GM23338 (cell line): ENCODE data around the gene ERBB4. TPM values are rescaled to one million over a fixed set of nuclear protein-coding genes. Genes with fewer than 3 reads are reported as not detected.

Experiments used
- ATAC-seq: fragments of 200-7000 bp; cut with Tn5 transposase; 3 replicates; pipeline ENCODE4 v1.9.1; 2020
- DNase-seq: peaks from one replicate; pipeline ENCODE4 v3.0.0-alpha.2; 2015; ENCODE audit warnings: low spot score
- H2AFZ ChIP-seq: fragments of 200-600 bp; sonication (generic); 2 replicates; pipeline ENCODE4 v1.8.0; 2016; ENCODE audit warnings: antibody characterized with exemption, mild to moderate bottlenecking, moderate library complexity
- H3F3A ChIP-seq: fragments of 200-600 bp; sonication (generic); replicated peaks from 2 replicates; pipeline ENCODE4 v1.8.0; 2017; ENCODE audit warnings: antibody characterized with exemption, mixed run types, low read depth
- H3K27ac ChIP-seq: fragments of 200-600 bp; sonication (generic); 2 replicates; pipeline ENCODE4 v1.6.1; 2016; ENCODE audit warnings: low read depth
- H3K27me3 ChIP-seq: fragments of 200-600 bp; sonication (generic); 2 replicates; pipeline ENCODE4 v1.8.0; 2016; ENCODE audit warnings: mild to moderate bottlenecking, mixed run types, moderate library complexity; ENCODE audit not compliant: insufficient read depth
- H3K36me3 ChIP-seq: fragments of 200-600 bp; sonication (generic); 2 replicates; pipeline ENCODE4 v1.8.0; 2016; ENCODE audit warnings: mild to moderate bottlenecking; ENCODE audit not compliant: insufficient read depth
- H3K4me1 ChIP-seq: fragments of 200-600 bp; sonication (generic); 2 replicates; pipeline ENCODE4 v1.8.0; 2016; ENCODE audit warnings: mild to moderate bottlenecking, moderate library complexity; ENCODE audit not compliant: insufficient read depth
- H3K4me2 ChIP-seq: fragments of 200-600 bp; sonication (generic); 2 replicates; pipeline ENCODE4 v1.7.1; 2017; ENCODE audit warnings: mixed run types
- H3K4me3 ChIP-seq: fragments of 200-600 bp; sonication (generic); 2 replicates; pipeline ENCODE4 v1.6.1; 2016; ENCODE audit warnings: mixed run types
- H3K79me2 ChIP-seq: fragments of 200-600 bp; sonication (generic); replicated peaks from 2 replicates; pipeline ENCODE4 v1.8.0; 2017; ENCODE audit warnings: mild to moderate bottlenecking; ENCODE audit not compliant: insufficient read depth
- H3K9me2 ChIP-seq: fragments of 200-600 bp; sonication (generic); 2 replicates; pipeline ENCODE4 v1.8.0; 2017; ENCODE audit not compliant: insufficient read depth
- H4K20me1 ChIP-seq: fragments of 200-600 bp; sonication (generic); replicated peaks from 2 replicates; pipeline ENCODE4 v1.8.0; 2017; ENCODE audit warnings: mild to moderate bottlenecking; ENCODE audit not compliant: insufficient read depth
- H3K27ac Mint-ChIP-seq: 2 replicates; pipeline ENCODE4 v1.8.0; 2020; ENCODE audit warnings: inconsistent platforms, mild to moderate bottlenecking, moderate library complexity, mixed read lengths
- H3K27me3 Mint-ChIP-seq: 3 replicates; pipeline ENCODE4 v1.8.0; 2022; ENCODE audit warnings: low read depth, mild to moderate bottlenecking, moderate library complexity, mixed read lengths, inconsistent platforms; ENCODE audit not compliant: insufficient read depth, poor library complexity
- H3K36me3 Mint-ChIP-seq: 3 replicates; pipeline ENCODE4 v1.8.0; 2021; ENCODE audit warnings: low read depth, mild to moderate bottlenecking, inconsistent platforms, moderate library complexity, mixed read lengths
- H3K4me1 Mint-ChIP-seq: 3 replicates; pipeline ENCODE4 v1.8.0; 2020; ENCODE audit warnings: mild to moderate bottlenecking, inconsistent platforms, mixed read lengths
- H3K4me3 Mint-ChIP-seq: 3 replicates; pipeline ENCODE4 v1.8.0; 2021; ENCODE audit warnings: moderate library complexity, mild to moderate bottlenecking, inconsistent platforms, mixed read lengths
- H3K9me3 Mint-ChIP-seq: 3 replicates; pipeline ENCODE4 v1.8.0; 2020; ENCODE audit warnings: moderate library complexity, mild to moderate bottlenecking, inconsistent platforms, mixed read lengths
- CREB1 ChIP-seq: fragments of 250-450 bp; sonication (Bioruptor Pico); IDR thresholded peaks from 2 replicates; pipeline ENCODE4 v1.5.0; 2020; ENCODE audit warnings: low read depth, mild to moderate bottlenecking, moderate library complexity
- EZH2 ChIP-seq: fragments of 200-600 bp; sonication (generic); IDR thresholded peaks from one replicate; pipeline ENCODE4 v1.8.0; 2017; ENCODE audit warnings: antibody characterized with exemption, mild to moderate bottlenecking, low read depth; ENCODE audit not compliant: unreplicated experiment
- EZH2phosphoT487 ChIP-seq: fragments of 200-600 bp; sonication (generic); IDR thresholded peaks from one replicate; pipeline ENCODE4 v1.8.1; 2018; ENCODE audit warnings: antibody characterized with exemption; ENCODE audit not compliant: unreplicated experiment
- JUNB ChIP-seq: IDR thresholded peaks from one replicate; pipeline ENCODE4 v1.6.1; 2016; ENCODE audit warnings: antibody characterized with exemption; ENCODE audit not compliant: unreplicated experiment
- NANOG ChIP-seq: IDR thresholded peaks from 2 replicates; pipeline ENCODE4 v1.6.1; 2016; ENCODE audit warnings: antibody characterized with exemption, borderline replicate concordance
- POLR2AphosphoS5 ChIP-seq: IDR thresholded peaks from 2 replicates; pipeline ENCODE4 v1.6.1; 2016; ENCODE audit warnings: antibody characterized with exemption, low read depth
- STAT1 ChIP-seq: IDR thresholded peaks from one replicate; pipeline ENCODE4 v1.6.1; 2016; ENCODE audit warnings: antibody characterized with exemption; ENCODE audit not compliant: unreplicated experiment
- ZNF114 ChIP-seq: fragments of 250-450 bp; sonication (Bioruptor Pico); IDR thresholded peaks from 2 replicates; pipeline ENCODE4 v1.5.0; 2020; ENCODE audit warnings: mild to moderate bottlenecking, moderate library complexity
- ZNF331 ChIP-seq: fragments of 250-450 bp; sonication (Bioruptor Pico); IDR thresholded peaks from 2 replicates; pipeline ENCODE4 v1.5.0; 2020; ENCODE audit warnings: low read depth, mild to moderate bottlenecking, moderate library complexity
- polyA plus RNA-seq: library from polyadenylated mRNA; unstranded; fragments of >200 nt; fragmentation: Nextera tagmentation; extraction: Ambion mirVana; gene quantifications from 2 replicates; pipeline ENCODE4 v1.2.1, GENCODE V29; 2016
- total RNA-seq: library from RNA; depleted of rRNA; stranded (reverse); fragments of >200 nt; shearing (Covaris generic); gene quantifications from 2 replicates; pipeline ENCODE4 v1.2.3, GENCODE V29; 2014
- TF ChIP-seq, protein P1 (sequence below): IDR thresholded peaks from one replicate; pipeline ENCODE4 v1.6.1; 2018; ENCODE audit warnings: antibody characterized with exemption; ENCODE audit not compliant: unreplicated experiment
- TF ChIP-seq, protein P2 (sequence below): IDR thresholded peaks from 2 replicates; pipeline ENCODE4 v1.6.1; 2016; ENCODE audit warnings: antibody characterized with exemption
- TF ChIP-seq, protein P3 (sequence below), 2 experiments: fragments of 200-600 bp in 1 of 2; sonication (generic) in 1 of 2; conservative IDR thresholded peaks; 2 replicates each; pipeline versions ENCODE4 v1.5.1 to v1.6.1; 2016 to 2017; ENCODE audit warnings: antibody characterized with exemption in 2 of 2, low read depth in 2 of 2, mild to moderate bottlenecking in 2 of 2, moderate library complexity in 1 of 2
- TF ChIP-seq, protein P4 (sequence below): fragments of 250-450 bp; sonication (Bioruptor Pico); IDR thresholded peaks from 2 replicates; pipeline ENCODE4 v1.5.0; 2020; ENCODE audit warnings: mild to moderate bottlenecking, moderate library complexity

Gene ERBB4
- total and polyA plus RNA-seq, 2 experiments from 2014 or later = 0.73 to 1.1 TPM

DNA sequence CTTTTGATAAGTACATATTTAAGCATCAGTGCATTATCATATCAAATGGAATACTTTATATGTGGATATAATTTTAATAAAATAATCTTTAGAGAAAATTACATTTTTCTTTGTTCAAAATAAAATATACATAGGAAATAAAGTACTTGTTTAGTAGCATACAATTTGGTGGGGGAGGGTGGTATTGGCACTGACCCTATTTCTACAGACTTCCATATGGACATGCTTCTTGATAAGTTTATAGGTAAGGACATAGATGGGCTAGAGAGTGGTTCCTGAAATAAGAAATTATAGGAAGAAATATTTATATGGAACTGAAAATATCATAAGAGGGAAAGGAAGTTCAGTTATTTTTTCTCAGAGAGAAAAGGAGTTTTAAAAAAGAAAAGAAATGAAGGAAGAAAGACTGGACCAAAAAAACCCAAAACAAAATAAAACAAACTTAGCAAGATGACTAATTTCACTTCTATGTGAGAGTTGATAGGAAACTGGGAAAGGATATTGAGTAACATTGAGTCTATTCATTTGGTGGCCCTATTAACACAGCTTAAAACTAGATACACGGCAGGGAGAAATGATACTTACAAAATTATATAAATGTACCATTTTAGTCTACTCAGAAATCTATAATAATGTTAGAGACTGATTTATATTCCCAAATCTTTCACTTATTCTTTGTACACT lies 505.9 kb downstream of the ERBB4 start:
- Histone ChIP-seq H3K4me3 (no peak overlapping the region), H3K27me3 (no peaks in the 10 kb centered on the region), H3K79me2 (no peaks in the 10 kb centered on the region), H3K27ac (no peak overlapping the region), H3K36me3 (no peaks in the 10 kb centered on the region), H3K9me2 (no peaks in the 10 kb centered on the region), H3K4me1 (no peaks in the 10 kb centered on the region), H4K20me1 (no peaks in the 10 kb centered on the region), H3F3A (no peaks in the 10 kb centered on the region), H2AFZ (no peak overlapping the region), H3K4me2 (no peak overlapping the region)
- no peaks in the 10 kb centered on the region for H3K9me3 Mint-ChIP-seq
- peaks cover 7% of the 10 kb centered on the region; the same call in 2 of the 3 replicates for H3K4me1 Mint-ChIP-seq
- H3K27me3 Mint-ChIP-seq = no peaks in the 10 kb centered on the region
- no peak overlapping the region for H3K27ac Mint-ChIP-seq
- ATAC-seq (no peak), DNase-seq (no peak)
- H3K4me3 Mint-ChIP-seq = no peak overlapping the region
- TF ChIP-seq, protein P1, sequence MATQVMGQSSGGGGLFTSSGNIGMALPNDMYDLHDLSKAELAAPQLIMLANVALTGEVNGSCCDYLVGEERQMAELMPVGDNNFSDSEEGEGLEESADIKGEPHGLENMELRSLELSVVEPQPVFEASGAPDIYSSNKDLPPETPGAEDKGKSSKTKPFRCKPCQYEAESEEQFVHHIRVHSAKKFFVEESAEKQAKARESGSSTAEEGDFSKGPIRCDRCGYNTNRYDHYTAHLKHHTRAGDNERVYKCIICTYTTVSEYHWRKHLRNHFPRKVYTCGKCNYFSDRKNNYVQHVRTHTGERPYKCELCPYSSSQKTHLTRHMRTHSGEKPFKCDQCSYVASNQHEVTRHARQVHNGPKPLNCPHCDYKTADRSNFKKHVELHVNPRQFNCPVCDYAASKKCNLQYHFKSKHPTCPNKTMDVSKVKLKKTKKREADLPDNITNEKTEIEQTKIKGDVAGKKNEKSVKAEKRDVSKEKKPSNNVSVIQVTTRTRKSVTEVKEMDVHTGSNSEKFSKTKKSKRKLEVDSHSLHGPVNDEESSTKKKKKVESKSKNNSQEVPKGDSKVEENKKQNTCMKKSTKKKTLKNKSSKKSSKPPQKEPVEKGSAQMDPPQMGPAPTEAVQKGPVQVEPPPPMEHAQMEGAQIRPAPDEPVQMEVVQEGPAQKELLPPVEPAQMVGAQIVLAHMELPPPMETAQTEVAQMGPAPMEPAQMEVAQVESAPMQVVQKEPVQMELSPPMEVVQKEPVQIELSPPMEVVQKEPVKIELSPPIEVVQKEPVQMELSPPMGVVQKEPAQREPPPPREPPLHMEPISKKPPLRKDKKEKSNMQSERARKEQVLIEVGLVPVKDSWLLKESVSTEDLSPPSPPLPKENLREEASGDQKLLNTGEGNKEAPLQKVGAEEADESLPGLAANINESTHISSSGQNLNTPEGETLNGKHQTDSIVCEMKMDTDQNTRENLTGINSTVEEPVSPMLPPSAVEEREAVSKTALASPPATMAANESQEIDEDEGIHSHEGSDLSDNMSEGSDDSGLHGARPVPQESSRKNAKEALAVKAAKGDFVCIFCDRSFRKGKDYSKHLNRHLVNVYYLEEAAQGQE = no peak
- no peak for TF ChIP-seq ZNF114 (CRISPR knock-in tag)
- no peak for TF ChIP-seq JUNB
- TF ChIP-seq POLR2AphosphoS5 = no peak
- no peak for TF ChIP-seq ZNF331 (CRISPR knock-in tag)
- TF ChIP-seq, protein P2, sequence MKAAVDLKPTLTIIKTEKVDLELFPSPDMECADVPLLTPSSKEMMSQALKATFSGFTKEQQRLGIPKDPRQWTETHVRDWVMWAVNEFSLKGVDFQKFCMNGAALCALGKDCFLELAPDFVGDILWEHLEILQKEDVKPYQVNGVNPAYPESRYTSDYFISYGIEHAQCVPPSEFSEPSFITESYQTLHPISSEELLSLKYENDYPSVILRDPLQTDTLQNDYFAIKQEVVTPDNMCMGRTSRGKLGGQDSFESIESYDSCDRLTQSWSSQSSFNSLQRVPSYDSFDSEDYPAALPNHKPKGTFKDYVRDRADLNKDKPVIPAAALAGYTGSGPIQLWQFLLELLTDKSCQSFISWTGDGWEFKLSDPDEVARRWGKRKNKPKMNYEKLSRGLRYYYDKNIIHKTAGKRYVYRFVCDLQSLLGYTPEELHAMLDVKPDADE = no peak
- TF ChIP-seq STAT1 = no peak
- TF ChIP-seq, protein P3, sequence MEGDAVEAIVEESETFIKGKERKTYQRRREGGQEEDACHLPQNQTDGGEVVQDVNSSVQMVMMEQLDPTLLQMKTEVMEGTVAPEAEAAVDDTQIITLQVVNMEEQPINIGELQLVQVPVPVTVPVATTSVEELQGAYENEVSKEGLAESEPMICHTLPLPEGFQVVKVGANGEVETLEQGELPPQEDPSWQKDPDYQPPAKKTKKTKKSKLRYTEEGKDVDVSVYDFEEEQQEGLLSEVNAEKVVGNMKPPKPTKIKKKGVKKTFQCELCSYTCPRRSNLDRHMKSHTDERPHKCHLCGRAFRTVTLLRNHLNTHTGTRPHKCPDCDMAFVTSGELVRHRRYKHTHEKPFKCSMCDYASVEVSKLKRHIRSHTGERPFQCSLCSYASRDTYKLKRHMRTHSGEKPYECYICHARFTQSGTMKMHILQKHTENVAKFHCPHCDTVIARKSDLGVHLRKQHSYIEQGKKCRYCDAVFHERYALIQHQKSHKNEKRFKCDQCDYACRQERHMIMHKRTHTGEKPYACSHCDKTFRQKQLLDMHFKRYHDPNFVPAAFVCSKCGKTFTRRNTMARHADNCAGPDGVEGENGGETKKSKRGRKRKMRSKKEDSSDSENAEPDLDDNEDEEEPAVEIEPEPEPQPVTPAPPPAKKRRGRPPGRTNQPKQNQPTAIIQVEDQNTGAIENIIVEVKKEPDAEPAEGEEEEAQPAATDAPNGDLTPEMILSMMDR (conservative IDR thresholded peaks at IDR 0.05; ENCODE audit: low read depth in 2 of 2) = no peak
- TF ChIP-seq NANOG = no peak
- TF ChIP-seq EZH2phosphoT487 = no peak
- TF ChIP-seq, protein P4, sequence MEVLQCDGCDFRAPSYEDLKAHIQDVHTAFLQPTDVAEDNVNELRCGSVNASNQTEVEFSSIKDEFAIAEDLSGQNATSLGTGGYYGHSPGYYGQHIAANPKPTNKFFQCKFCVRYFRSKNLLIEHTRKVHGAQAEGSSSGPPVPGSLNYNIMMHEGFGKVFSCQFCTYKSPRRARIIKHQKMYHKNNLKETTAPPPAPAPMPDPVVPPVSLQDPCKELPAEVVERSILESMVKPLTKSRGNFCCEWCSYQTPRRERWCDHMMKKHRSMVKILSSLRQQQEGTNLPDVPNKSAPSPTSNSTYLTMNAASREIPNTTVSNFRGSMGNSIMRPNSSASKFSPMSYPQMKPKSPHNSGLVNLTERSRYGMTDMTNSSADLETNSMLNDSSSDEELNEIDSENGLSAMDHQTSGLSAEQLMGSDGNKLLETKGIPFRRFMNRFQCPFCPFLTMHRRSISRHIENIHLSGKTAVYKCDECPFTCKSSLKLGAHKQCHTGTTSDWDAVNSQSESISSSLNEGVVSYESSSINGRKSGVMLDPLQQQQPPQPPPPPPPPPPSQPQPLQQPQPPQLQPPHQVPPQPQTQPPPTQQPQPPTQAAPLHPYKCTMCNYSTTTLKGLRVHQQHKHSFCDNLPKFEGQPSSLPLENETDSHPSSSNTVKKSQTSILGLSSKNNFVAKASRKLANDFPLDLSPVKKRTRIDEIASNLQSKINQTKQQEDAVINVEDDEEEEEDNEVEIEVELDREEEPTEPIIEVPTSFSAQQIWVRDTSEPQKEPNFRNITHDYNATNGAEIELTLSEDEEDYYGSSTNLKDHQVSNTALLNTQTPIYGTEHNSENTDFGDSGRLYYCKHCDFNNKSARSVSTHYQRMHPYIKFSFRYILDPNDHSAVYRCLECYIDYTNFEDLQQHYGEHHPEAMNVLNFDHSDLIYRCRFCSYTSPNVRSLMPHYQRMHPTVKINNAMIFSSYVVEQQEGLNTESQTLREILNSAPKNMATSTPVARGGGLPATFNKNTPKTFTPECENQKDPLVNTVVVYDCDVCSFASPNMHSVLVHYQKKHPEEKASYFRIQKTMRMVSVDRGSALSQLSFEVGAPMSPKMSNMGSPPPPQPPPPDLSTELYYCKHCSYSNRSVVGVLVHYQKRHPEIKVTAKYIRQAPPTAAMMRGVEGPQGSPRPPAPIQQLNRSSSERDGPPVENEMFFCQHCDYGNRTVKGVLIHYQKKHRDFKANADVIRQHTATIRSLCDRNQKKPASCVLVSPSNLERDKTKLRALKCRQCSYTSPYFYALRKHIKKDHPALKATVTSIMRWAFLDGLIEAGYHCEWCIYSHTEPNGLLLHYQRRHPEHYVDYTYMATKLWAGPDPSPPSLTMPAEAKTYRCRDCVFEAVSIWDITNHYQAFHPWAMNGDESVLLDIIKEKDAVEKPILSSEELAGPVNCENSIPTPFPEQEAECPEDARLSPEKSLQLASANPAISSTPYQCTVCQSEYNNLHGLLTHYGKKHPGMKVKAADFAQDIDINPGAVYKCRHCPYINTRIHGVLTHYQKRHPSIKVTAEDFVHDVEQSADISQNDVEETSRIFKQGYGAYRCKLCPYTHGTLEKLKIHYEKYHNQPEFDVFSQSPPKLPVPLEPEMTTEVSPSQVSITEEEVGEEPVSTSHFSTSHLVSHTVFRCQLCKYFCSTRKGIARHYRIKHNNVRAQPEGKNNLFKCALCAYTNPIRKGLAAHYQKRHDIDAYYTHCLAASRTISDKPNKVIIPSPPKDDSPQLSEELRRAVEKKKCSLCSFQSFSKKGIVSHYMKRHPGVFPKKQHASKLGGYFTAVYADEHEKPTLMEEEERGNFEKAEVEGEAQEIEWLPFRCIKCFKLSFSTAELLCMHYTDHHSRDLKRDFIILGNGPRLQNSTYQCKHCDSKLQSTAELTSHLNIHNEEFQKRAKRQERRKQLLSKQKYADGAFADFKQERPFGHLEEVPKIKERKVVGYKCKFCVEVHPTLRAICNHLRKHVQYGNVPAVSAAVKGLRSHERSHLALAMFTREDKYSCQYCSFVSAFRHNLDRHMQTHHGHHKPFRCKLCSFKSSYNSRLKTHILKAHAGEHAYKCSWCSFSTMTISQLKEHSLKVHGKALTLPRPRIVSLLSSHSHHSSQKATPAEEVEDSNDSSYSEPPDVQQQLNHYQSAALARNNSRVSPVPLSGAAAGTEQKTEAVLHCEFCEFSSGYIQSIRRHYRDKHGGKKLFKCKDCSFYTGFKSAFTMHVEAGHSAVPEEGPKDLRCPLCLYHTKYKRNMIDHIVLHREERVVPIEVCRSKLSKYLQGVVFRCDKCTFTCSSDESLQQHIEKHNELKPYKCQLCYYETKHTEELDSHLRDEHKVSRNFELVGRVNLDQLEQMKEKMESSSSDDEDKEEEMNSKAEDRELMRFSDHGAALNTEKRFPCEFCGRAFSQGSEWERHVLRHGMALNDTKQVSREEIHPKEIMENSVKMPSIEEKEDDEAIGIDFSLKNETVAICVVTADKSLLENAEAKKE (CRISPR knock-in tag) = no peak
- TF ChIP-seq CREB1 (CRISPR knock-in tag) = no peak
- TF ChIP-seq EZH2 = no peak
- H3K36me3 Mint-ChIP-seq = no peaks in the 10 kb centered on the region
